AG04449 (cell line): ENCODE results near the gene PDIA5.

Source experiments
- CTCF ChIA-PET: fragments of 350-600 bp; formaldehyde crosslinking; extraction: SDS; loops from one replicate; lab custom pipeline; 2021; ENCODE audit warnings: antibody characterized with exemption; lab: Yijun Ruan, JAX
- POLR2A ChIA-PET: fragments of 400-600, 350-600 bp; formaldehyde crosslinking; extraction: SDS; loops from one replicate; lab custom pipeline; 2020; ENCODE audit warnings: antibody characterized with exemption, inconsistent platforms; lab: Yijun Ruan, JAX
- DNase-seq: peaks from one replicate; pipeline ENCODE4 v3.0.0-alpha.2; 2010; ENCODE audit warnings: low read depth, low spot score
- H3K4me3 ChIP-seq: 2 replicates; pipeline ENCODE4 v1.5.1; 2011; ENCODE audit warnings: low read depth, mild to moderate bottlenecking, control low read depth, low read length
- TF ChIP-seq, protein P1 (sequence below): IDR thresholded peaks from one replicate; pipeline ENCODE4 v1.5.1; 2011; ENCODE audit warnings: mild to moderate bottlenecking, moderate library complexity, low read length, control low read depth, inconsistent platforms; ENCODE audit not compliant: insufficient read depth; ENCODE audit errors: missing control alignments

Gene PDIA5

DNA sequence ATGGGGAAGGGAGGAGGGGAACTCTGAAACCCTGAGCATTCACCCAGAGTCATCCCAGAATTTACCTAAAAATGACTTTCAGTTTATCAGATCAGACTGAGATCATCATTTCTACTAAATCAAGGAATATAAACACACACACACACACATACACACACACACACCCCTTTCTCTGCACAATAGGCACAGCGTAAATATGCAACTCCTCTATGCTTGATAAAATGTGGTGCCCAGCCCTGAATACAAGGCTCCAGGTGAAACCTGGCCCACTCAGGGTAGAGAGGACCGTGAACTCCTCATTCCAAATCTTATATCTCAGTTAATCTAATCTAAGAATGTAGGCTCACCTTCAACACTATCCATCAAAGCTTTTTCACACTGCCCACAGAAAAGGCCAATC lies 103.1 kb downstream of the PDIA5 start:
- TF ChIP-seq, protein P1, sequence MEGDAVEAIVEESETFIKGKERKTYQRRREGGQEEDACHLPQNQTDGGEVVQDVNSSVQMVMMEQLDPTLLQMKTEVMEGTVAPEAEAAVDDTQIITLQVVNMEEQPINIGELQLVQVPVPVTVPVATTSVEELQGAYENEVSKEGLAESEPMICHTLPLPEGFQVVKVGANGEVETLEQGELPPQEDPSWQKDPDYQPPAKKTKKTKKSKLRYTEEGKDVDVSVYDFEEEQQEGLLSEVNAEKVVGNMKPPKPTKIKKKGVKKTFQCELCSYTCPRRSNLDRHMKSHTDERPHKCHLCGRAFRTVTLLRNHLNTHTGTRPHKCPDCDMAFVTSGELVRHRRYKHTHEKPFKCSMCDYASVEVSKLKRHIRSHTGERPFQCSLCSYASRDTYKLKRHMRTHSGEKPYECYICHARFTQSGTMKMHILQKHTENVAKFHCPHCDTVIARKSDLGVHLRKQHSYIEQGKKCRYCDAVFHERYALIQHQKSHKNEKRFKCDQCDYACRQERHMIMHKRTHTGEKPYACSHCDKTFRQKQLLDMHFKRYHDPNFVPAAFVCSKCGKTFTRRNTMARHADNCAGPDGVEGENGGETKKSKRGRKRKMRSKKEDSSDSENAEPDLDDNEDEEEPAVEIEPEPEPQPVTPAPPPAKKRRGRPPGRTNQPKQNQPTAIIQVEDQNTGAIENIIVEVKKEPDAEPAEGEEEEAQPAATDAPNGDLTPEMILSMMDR: no peak
- POLR2A ChIA-PET: no interaction called here
- no peak for DNase-seq
- H3K4me3 ChIP-seq: no peak overlapping the region
- CTCF ChIA-PET: no interaction called here

DNA sequence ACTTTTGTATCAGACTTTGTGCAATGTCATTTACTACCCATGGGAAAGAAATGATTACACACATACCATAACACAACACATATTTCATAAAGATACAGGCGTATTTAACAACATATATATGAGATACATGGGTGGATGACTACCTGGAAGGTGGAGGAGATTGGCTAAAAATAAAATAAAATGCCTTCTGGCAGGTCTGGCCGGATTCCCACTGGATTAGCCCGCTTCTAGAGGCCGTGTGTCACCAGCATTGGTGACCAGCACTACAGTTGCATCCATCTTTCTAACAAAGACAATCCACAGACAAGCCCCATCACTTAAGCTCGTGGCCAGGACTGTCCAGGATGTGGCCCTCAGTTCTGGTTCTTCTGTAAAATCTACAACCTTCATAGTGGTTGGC lies 114.0 kb downstream of the PDIA5 start:
- TF ChIP-seq, protein P1: no peak
- POLR2A ChIA-PET: no interaction called here
- no peak overlapping the region for H3K4me3 ChIP-seq
- DNase-seq: no peak
- CTCF ChIA-PET: interaction anchor here (0.9 kb wide), 1 partner anchor 19 kb away, joined by 3 read pairs; no protein-coding TSS in a partner anchor

DNA sequence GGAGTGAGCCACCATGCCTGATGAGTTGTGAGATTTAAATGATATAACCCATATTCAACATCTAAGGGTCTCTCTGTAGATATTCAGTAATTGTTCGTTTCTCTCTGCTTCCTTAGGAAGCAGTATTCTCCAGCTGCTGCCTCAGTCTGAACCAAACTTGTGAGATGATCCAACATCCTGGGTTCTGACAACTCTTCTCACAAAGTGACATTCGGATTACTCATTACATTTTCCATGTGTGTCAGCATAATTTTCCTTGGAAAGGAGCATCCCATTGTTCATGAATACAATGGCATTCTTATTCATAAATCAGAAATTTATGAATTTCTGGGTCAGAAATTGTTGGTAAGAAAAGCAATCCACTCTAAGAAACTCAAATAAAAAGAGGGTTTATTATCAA lies 119.9 kb downstream of the PDIA5 start:
- POLR2A ChIA-PET: no interaction called here
- TF ChIP-seq, protein P1: no peak
- no peak for DNase-seq
- CTCF ChIA-PET: no interaction called here
- H3K4me3 ChIP-seq: no peak overlapping the region

DNA sequence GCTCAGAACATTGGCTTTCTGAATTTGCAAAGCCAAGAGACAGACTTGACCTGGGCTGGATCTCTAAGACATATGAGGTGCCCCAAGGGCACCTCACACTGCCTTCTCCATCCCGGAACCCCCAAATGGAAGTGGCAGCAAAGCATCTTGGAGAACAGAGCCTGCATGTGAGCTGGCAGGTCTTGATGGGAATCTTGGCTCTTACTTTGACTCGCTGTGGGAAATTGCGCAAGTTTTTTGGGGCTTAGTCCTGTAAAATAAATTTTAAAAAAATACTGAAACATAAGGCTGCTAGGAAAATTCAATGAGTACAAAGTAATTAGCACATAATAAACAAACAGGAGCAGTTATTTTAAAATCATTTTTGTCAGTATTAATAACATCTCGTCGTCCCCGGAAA lies 121.2 kb downstream of the PDIA5 start:
- POLR2A ChIA-PET: no interaction called here
- CTCF ChIA-PET: no interaction called here
- TF ChIP-seq, protein P1: no peak
- no peak overlapping the region for H3K4me3 ChIP-seq
- no peak for DNase-seq

DNA sequence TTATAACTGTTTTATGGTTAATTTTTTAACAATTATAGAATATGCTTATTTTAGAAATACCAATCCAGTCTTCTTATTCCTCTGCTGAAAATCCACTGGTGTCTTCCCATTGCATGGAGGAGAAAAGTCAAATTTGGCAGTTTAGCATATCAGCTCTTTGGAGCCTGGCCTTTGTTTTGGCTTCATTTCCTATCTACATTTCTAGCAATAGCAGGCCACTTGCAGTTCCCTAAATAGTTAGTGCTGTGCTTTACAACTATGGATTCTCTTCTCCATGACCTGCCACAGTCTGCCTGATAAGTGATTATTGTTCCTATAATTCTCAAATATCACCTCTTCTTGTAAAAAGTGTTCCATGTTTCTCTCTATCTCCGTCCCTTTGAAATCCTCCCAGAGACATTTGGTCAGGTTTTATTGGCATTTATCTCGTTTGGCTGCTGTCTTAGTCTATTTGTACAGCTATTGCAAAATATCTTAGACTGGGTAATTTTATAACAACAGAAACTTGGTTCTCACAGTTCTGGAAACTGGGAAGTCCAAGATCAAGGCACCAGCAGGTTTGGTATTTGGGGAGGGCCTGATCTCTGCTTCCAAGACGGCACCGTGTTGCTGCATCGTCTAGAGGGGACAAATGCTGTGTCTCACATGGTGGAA lies 126.8 kb downstream of the PDIA5 start:
- H3K4me3 ChIP-seq: no peak overlapping the region
- CTCF ChIA-PET: no interaction called here
- TF ChIP-seq, protein P1: no peak
- POLR2A ChIA-PET: no interaction called here
- no peak for DNase-seq

DNA sequence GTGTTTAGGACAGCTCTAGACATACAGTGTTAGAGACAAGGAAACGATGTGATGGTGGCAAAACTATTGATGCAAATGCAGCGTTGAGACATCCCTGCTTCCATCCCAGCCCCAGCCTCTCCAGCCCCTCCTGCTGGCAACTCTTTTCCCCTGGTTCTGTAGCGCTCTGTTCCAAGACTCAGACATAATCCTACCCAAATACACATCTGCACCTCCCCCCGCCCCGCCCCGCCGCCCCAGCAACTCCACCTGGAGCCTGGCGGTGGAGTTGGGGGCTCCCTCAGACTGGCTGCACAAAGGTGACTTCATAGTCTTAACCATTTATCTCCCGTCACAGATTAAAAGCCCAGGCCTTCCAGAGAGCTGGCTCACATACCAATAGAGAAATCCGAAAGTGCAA lies 127.7 kb downstream of the PDIA5 start:
- POLR2A ChIA-PET: no interaction called here
- TF ChIP-seq, protein P1: peak; percentile 54
- no peak for DNase-seq
- no peak overlapping the region for H3K4me3 ChIP-seq
- CTCF ChIA-PET: no interaction called here
